ENCODE data around the gene IL10RB. TPM values are rescaled to one million over a fixed set of nuclear protein-coding genes. Genes with fewer than 3 reads are reported as not detected.

Gene IL10RB
- total RNA-seq, 1 donor from 2014 or later: 47.1 TPM

- Histone ChIP-seq H3K9me3 (no peaks in the 10 kb centered on the region), H3K27ac (no peak overlapping the region), H3K4me3 (no peak overlapping the region), H3K36me3 (peaks cover 62% of the 10 kb centered on the region), H3K27me3 (no peaks in the 10 kb centered on the region), H3K4me1 (no peaks in the 10 kb centered on the region)
- TF ChIP-seq, protein P1, sequence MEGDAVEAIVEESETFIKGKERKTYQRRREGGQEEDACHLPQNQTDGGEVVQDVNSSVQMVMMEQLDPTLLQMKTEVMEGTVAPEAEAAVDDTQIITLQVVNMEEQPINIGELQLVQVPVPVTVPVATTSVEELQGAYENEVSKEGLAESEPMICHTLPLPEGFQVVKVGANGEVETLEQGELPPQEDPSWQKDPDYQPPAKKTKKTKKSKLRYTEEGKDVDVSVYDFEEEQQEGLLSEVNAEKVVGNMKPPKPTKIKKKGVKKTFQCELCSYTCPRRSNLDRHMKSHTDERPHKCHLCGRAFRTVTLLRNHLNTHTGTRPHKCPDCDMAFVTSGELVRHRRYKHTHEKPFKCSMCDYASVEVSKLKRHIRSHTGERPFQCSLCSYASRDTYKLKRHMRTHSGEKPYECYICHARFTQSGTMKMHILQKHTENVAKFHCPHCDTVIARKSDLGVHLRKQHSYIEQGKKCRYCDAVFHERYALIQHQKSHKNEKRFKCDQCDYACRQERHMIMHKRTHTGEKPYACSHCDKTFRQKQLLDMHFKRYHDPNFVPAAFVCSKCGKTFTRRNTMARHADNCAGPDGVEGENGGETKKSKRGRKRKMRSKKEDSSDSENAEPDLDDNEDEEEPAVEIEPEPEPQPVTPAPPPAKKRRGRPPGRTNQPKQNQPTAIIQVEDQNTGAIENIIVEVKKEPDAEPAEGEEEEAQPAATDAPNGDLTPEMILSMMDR (IDR thresholded peaks at IDR 0.05): no peak
- ATAC-seq (peak; percentile 23), DNase-seq (no peak)
- intact Hi-C loops (cut with DNase I): no loop called here
Measured at GRCh38 chr21:33257094-33257803, 8.9 kb upstream of the IL10RB start.

DNA sequence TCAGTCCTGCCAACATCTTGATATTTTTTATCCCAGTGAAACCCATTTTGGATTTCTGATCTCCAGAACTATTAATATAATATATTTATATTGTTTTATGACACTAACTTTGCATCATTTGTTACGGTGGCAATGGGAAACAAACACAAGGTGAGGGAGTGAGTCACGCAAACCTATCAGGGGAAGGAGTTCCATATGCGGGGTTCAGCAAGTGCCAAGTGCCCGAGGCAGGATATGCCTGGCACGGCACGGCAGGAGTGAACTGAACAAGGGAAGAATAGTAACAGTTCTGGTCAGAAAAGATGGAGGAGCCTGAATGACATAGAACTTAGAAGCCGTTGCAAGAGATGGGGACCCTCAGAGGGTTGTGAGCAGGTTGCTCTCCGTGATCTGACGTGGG lies 7.7 kb upstream of the IL10RB start:
- Histone ChIP-seq H3K4me3 (no peak overlapping the region), H3K27ac (no peak overlapping the region), H3K27me3 (no peaks in the 10 kb centered on the region), H3K36me3 (peaks cover 59% of the 10 kb centered on the region), H3K4me1 (no peaks in the 10 kb centered on the region), H3K9me3 (no peaks in the 10 kb centered on the region)
- TF ChIP-seq, protein P1 (IDR thresholded peaks at IDR 0.05): no peak
- intact Hi-C loops (cut with DNase I): no loop called here
- ATAC-seq (no peak), DNase-seq (no peak)

DNA sequence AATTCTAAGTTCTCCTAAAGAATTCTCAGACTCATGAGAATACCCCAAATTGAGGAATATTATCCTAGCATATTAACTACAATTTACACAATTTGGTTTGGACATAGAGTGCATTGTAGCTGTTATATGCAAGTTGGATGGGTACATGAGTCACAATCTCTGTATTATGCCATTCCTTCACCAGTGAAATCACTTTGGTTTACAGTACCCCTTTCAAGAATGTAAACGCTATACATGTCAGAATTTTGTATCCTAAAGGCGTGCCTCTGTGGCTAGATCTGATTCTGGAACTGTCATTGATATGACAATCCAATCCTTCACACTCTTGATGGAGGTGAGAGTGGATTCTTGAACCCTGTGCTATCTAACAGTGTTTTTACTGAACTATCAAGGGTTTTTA lies 6.7 kb upstream of the IL10RB start:
- no peaks in the 10 kb centered on the region for H3K9me3 ChIP-seq
- TF ChIP-seq, protein P1 (IDR thresholded peaks at IDR 0.05): no peak
- H3K36me3 ChIP-seq: peaks cover 51% of the 10 kb centered on the region
- no peak overlapping the region for H3K27ac ChIP-seq
- ATAC-seq (no peak), DNase-seq (no peak)
- H3K4me3 ChIP-seq: no peak overlapping the region
- no peaks in the 10 kb centered on the region for H3K4me1 ChIP-seq
- intact Hi-C loops (cut with DNase I): no loop called here
- H3K27me3 ChIP-seq: no peaks in the 10 kb centered on the region

GRCh38 chr21:33259995-33260394 lies 6.2 kb upstream of the IL10RB start:
- DNase-seq (no peak), ATAC-seq (no peak)
- intact Hi-C loops (cut with DNase I): no loop called here
- Histone ChIP-seq H3K4me1 (peaks cover 3% of the 10 kb centered on the region), H3K27ac (no peak overlapping the region), H3K9me3 (no peaks in the 10 kb centered on the region), H3K27me3 (no peaks in the 10 kb centered on the region), H3K36me3 (peaks cover 45% of the 10 kb centered on the region), H3K4me3 (no peak overlapping the region)
- TF ChIP-seq, protein P1 (IDR thresholded peaks at IDR 0.05): no peak

GRCh38 chr21:33261635-33262034 lies 4.5 kb upstream of the IL10RB start:
- no peaks in the 10 kb centered on the region for H3K9me3 ChIP-seq
- peaks cover 28% of the 10 kb centered on the region for H3K36me3 ChIP-seq
- intact Hi-C loops (cut with DNase I): no loop called here
- no peak overlapping the region for H3K4me3 ChIP-seq
- no peak overlapping the region for H3K27ac ChIP-seq
- TF ChIP-seq, protein P1 (IDR thresholded peaks at IDR 0.05): no peak
- peaks cover 12% of the 10 kb centered on the region for H3K4me1 ChIP-seq
- DNase-seq: peak; percentile 73
- no peak for ATAC-seq
- H3K27me3 ChIP-seq: no peaks in the 10 kb centered on the region

Measured in upper lobe of right lung (tissue), 1 donor.